ENCODE results near the gene AUTS2.

AUTS2 gene

GRCh38 chr7:70717553-70718329, 1119.5 kb downstream of the AUTS2 start:
- H3K9me3 ChIP-seq (ENCODE audit: control insufficient read depth in 2 of 2, low read length in 2 of 2), result peaks cover 2 to 4% of the 10 kb centered on the region in 2 donors
- H3K4me3 ChIP-seq (ENCODE audit: low read length in 2 of 2), result no peak overlapping the region
- peaks cover 0 to under 1% of the 10 kb centered on the region in 2 donors for H3K4me1 ChIP-seq (ENCODE audit: control insufficient read depth in 2 of 2, insufficient read depth in 2 of 2, low read length in 2 of 2)
- no peaks in the 10 kb centered on the region for H3K36me3 ChIP-seq (ENCODE audit: control insufficient read depth in 2 of 2, insufficient read depth in 2 of 2, low read length in 2 of 2)
- H3K27me3 ChIP-seq (ENCODE audit: control insufficient read depth in 2 of 2, insufficient read depth in 2 of 2, low read length in 2 of 2), result no peaks in the 10 kb centered on the region
- H3K27ac ChIP-seq (ENCODE audit: low read depth in 2 of 2, low read length in 2 of 2), result no peak overlapping the region
- H3K9ac ChIP-seq (ENCODE audit: low read depth in 1 of 2, low read length in 2 of 2), result no peak overlapping the region

GRCh38 chr7:70719125-70719524, 1120.8 kb downstream of the AUTS2 start:
- Histone ChIP-seq H3K9me3 (ENCODE audit: control insufficient read depth in 2 of 2, low read length in 2 of 2) (peaks cover 2 to 4% of the 10 kb centered on the region in 2 donors), H3K27ac (ENCODE audit: low read depth in 2 of 2, low read length in 2 of 2) (no peak overlapping the region), H3K36me3 (ENCODE audit: control insufficient read depth in 2 of 2, insufficient read depth in 2 of 2, low read length in 2 of 2) (no peaks in the 10 kb centered on the region), H3K4me1 (ENCODE audit: control insufficient read depth in 2 of 2, insufficient read depth in 2 of 2, low read length in 2 of 2) (no peaks in the 10 kb centered on the region), H3K27me3 (ENCODE audit: control insufficient read depth in 2 of 2, insufficient read depth in 2 of 2, low read length in 2 of 2) (no peaks in the 10 kb centered on the region), H3K9ac (ENCODE audit: low read depth in 1 of 2, low read length in 2 of 2) (no peak overlapping the region), H3K4me3 (ENCODE audit: low read length in 2 of 2) (no peak overlapping the region)

GRCh38 chr7:70720191-70720873, 1122.1 kb downstream of the AUTS2 start:
- no peaks in the 10 kb centered on the region for H3K27me3 ChIP-seq (ENCODE audit: control insufficient read depth in 2 of 2, insufficient read depth in 2 of 2, low read length in 2 of 2)
- no peaks in the 10 kb centered on the region for H3K4me1 ChIP-seq (ENCODE audit: control insufficient read depth in 2 of 2, insufficient read depth in 2 of 2, low read length in 2 of 2)
- H3K9ac ChIP-seq (ENCODE audit: low read depth in 1 of 2, low read length in 2 of 2), result no peak overlapping the region
- H3K9me3 ChIP-seq (ENCODE audit: control insufficient read depth in 2 of 2, low read length in 2 of 2), result no peaks in the 10 kb centered on the region
- H3K36me3 ChIP-seq (ENCODE audit: control insufficient read depth in 2 of 2, insufficient read depth in 2 of 2, low read length in 2 of 2), result no peaks in the 10 kb centered on the region
- H3K27ac ChIP-seq (ENCODE audit: low read depth in 2 of 2, low read length in 2 of 2), result no peak overlapping the region
- H3K4me3 ChIP-seq (ENCODE audit: low read length in 2 of 2), result no peak overlapping the region

- H3K4me3 ChIP-seq (ENCODE audit: low read length in 2 of 2), result no peak overlapping the region
- H3K27ac ChIP-seq (ENCODE audit: low read depth in 2 of 2, low read length in 2 of 2), result no peak overlapping the region
- H3K9me3 ChIP-seq (ENCODE audit: control insufficient read depth in 2 of 2, low read length in 2 of 2), result no peaks in the 10 kb centered on the region
- no peaks in the 10 kb centered on the region for H3K4me1 ChIP-seq (ENCODE audit: control insufficient read depth in 2 of 2, insufficient read depth in 2 of 2, low read length in 2 of 2)
- H3K9ac ChIP-seq (ENCODE audit: low read depth in 1 of 2, low read length in 2 of 2), result no peak overlapping the region
- no peaks in the 10 kb centered on the region for H3K27me3 ChIP-seq (ENCODE audit: control insufficient read depth in 2 of 2, insufficient read depth in 2 of 2, low read length in 2 of 2)
- no peaks in the 10 kb centered on the region for H3K36me3 ChIP-seq (ENCODE audit: control insufficient read depth in 2 of 2, insufficient read depth in 2 of 2, low read length in 2 of 2)
Observed at GRCh38 chr7:70721500-70721899, 1123.2 kb downstream of the AUTS2 start.

- Histone ChIP-seq H3K4me3 (ENCODE audit: low read length in 2 of 2) (no peak overlapping the region), H3K27me3 (ENCODE audit: control insufficient read depth in 2 of 2, insufficient read depth in 2 of 2, low read length in 2 of 2) (no peaks in the 10 kb centered on the region), H3K9ac (ENCODE audit: low read depth in 1 of 2, low read length in 2 of 2) (no peak overlapping the region), H3K9me3 (ENCODE audit: control insufficient read depth in 2 of 2, low read length in 2 of 2) (no peaks in the 10 kb centered on the region), H3K4me1 (ENCODE audit: control insufficient read depth in 2 of 2, insufficient read depth in 2 of 2, low read length in 2 of 2) (no peaks in the 10 kb centered on the region), H3K27ac (ENCODE audit: low read depth in 2 of 2, low read length in 2 of 2) (no peak overlapping the region), H3K36me3 (ENCODE audit: control insufficient read depth in 2 of 2, insufficient read depth in 2 of 2, low read length in 2 of 2) (no peaks in the 10 kb centered on the region)
Observed at GRCh38 chr7:70723339-70723738, 1125.1 kb downstream of the AUTS2 start.

GRCh38 chr7:70725448-70725847, 1127.2 kb downstream of the AUTS2 start:
- Histone ChIP-seq H3K27ac (ENCODE audit: low read depth in 2 of 2, low read length in 2 of 2) (no peak overlapping the region), H3K27me3 (ENCODE audit: control insufficient read depth in 2 of 2, insufficient read depth in 2 of 2, low read length in 2 of 2) (no peaks in the 10 kb centered on the region), H3K36me3 (ENCODE audit: control insufficient read depth in 2 of 2, insufficient read depth in 2 of 2, low read length in 2 of 2) (no peaks in the 10 kb centered on the region), H3K9me3 (ENCODE audit: control insufficient read depth in 2 of 2, low read length in 2 of 2) (no peaks in the 10 kb centered on the region), H3K9ac (ENCODE audit: low read depth in 1 of 2, low read length in 2 of 2) (no peak overlapping the region), H3K4me3 (ENCODE audit: low read length in 2 of 2) (no peak overlapping the region), H3K4me1 (ENCODE audit: control insufficient read depth in 2 of 2, insufficient read depth in 2 of 2, low read length in 2 of 2) (peaks cover 6% of the 10 kb centered on the region in 2 donors)

- peaks cover 6% of the 10 kb centered on the region in 2 donors for H3K4me1 ChIP-seq (ENCODE audit: control insufficient read depth in 2 of 2, insufficient read depth in 2 of 2, low read length in 2 of 2)
- no peak overlapping the region for H3K4me3 ChIP-seq (ENCODE audit: low read length in 2 of 2)
- no peaks in the 10 kb centered on the region for H3K27me3 ChIP-seq (ENCODE audit: control insufficient read depth in 2 of 2, insufficient read depth in 2 of 2, low read length in 2 of 2)
- H3K36me3 ChIP-seq (ENCODE audit: control insufficient read depth in 2 of 2, insufficient read depth in 2 of 2, low read length in 2 of 2), result no peaks in the 10 kb centered on the region
- H3K27ac ChIP-seq (ENCODE audit: low read depth in 2 of 2, low read length in 2 of 2), result no peak overlapping the region
- no peak overlapping the region for H3K9ac ChIP-seq (ENCODE audit: low read depth in 1 of 2, low read length in 2 of 2)
- no peaks in the 10 kb centered on the region for H3K9me3 ChIP-seq (ENCODE audit: control insufficient read depth in 2 of 2, low read length in 2 of 2)
Observed at GRCh38 chr7:70726294-70726693, 1128.0 kb downstream of the AUTS2 start.

GRCh38 chr7:70726951-70727378, 1128.7 kb downstream of the AUTS2 start:
- H3K27me3 ChIP-seq (ENCODE audit: control insufficient read depth in 2 of 2, insufficient read depth in 2 of 2, low read length in 2 of 2), result no peaks in the 10 kb centered on the region
- no peak overlapping the region for H3K4me3 ChIP-seq (ENCODE audit: low read length in 2 of 2)
- H3K4me1 ChIP-seq (ENCODE audit: control insufficient read depth in 2 of 2, insufficient read depth in 2 of 2, low read length in 2 of 2), result peaks cover 6% of the 10 kb centered on the region in 2 donors
- no peak overlapping the region for H3K9ac ChIP-seq (ENCODE audit: low read depth in 1 of 2, low read length in 2 of 2)
- H3K9me3 ChIP-seq (ENCODE audit: control insufficient read depth in 2 of 2, low read length in 2 of 2), result no peaks in the 10 kb centered on the region
- H3K27ac ChIP-seq (ENCODE audit: low read depth in 2 of 2, low read length in 2 of 2), result no peak overlapping the region
- H3K36me3 ChIP-seq (ENCODE audit: control insufficient read depth in 2 of 2, insufficient read depth in 2 of 2, low read length in 2 of 2), result no peaks in the 10 kb centered on the region

GRCh38 chr7:70727861-70728260, 1129.6 kb downstream of the AUTS2 start:
- Histone ChIP-seq H3K27me3 (ENCODE audit: control insufficient read depth in 2 of 2, insufficient read depth in 2 of 2, low read length in 2 of 2) (no peaks in the 10 kb centered on the region), H3K36me3 (ENCODE audit: control insufficient read depth in 2 of 2, insufficient read depth in 2 of 2, low read length in 2 of 2) (no peaks in the 10 kb centered on the region), H3K9me3 (ENCODE audit: control insufficient read depth in 2 of 2, low read length in 2 of 2) (no peaks in the 10 kb centered on the region), H3K4me3 (ENCODE audit: low read length in 2 of 2) (no peak overlapping the region), H3K4me1 (ENCODE audit: control insufficient read depth in 2 of 2, insufficient read depth in 2 of 2, low read length in 2 of 2) (peaks cover 6% of the 10 kb centered on the region in 2 donors), H3K9ac (ENCODE audit: low read depth in 1 of 2, low read length in 2 of 2) (no peak overlapping the region), H3K27ac (ENCODE audit: low read depth in 2 of 2, low read length in 2 of 2) (no peak overlapping the region)

- Histone ChIP-seq H3K27me3 (ENCODE audit: control insufficient read depth in 2 of 2, insufficient read depth in 2 of 2, low read length in 2 of 2) (no peaks in the 10 kb centered on the region), H3K4me3 (ENCODE audit: low read length in 2 of 2) (peak overlapping the region; percentile 24 to 42), H3K9me3 (ENCODE audit: control insufficient read depth in 2 of 2, low read length in 2 of 2) (no peaks in the 10 kb centered on the region), H3K36me3 (ENCODE audit: control insufficient read depth in 2 of 2, insufficient read depth in 2 of 2, low read length in 2 of 2) (no peaks in the 10 kb centered on the region), H3K4me1 (ENCODE audit: control insufficient read depth in 2 of 2, insufficient read depth in 2 of 2, low read length in 2 of 2) (peaks cover 6% of the 10 kb centered on the region in 2 donors), H3K9ac (ENCODE audit: low read depth in 1 of 2, low read length in 2 of 2) (peak overlapping the region in 1 of 2 donors; percentile 33), H3K27ac (ENCODE audit: low read depth in 2 of 2, low read length in 2 of 2) (peak overlapping the region; percentile 67 to 80)
Observed at GRCh38 chr7:70728872-70729552, 1130.7 kb downstream of the AUTS2 start.

Measured in mucosa of rectum (tissue), 2 donors.